Mesodermal cell (in vitro differentiated cells): ENCODE results near the gene MRPL36.
"Not testable (repeated sequence)": the region's sequence is repeated elsewhere in the genome, so short reads cannot be mapped to it uniquely, and the experiment has no call there.

Experiments used
- H3K27ac ChIP-seq: 2 replicates; pipeline ENCODE4 v1.7.0; 2013; ENCODE audit warnings: mild to moderate bottlenecking, low read depth, low read length, moderate library complexity; ENCODE audit not compliant: severe bottlenecking
- H3K36me3 ChIP-seq: 2 replicates; pipeline ENCODE4 v1.7.1; 2013; ENCODE audit warnings: mild to moderate bottlenecking, low read length, moderate library complexity; ENCODE audit not compliant: control insufficient read depth, insufficient read depth
- H3K4me1 ChIP-seq: one replicate; pipeline ENCODE4 v1.7.1; 2013; ENCODE audit warnings: mild to moderate bottlenecking, low read length; ENCODE audit not compliant: insufficient read depth, control insufficient read depth, poor library complexity, severe bottlenecking
- H3K4me3 ChIP-seq: 2 replicates; pipeline ENCODE4 v1.7.0; 2013; ENCODE audit warnings: low read length, control low read depth, mild to moderate bottlenecking; ENCODE audit not compliant: insufficient read depth, poor library complexity, severe bottlenecking; ENCODE audit errors: extremely low read depth
- H3K9me3 ChIP-seq: 2 replicates; pipeline ENCODE4 v1.7.1; 2013; ENCODE audit warnings: mild to moderate bottlenecking, low read length, moderate library complexity; ENCODE audit not compliant: control insufficient read depth
- WGBS, 2 experiments: methylation state at CpG; one replicate each; pipeline ENCODE4 v1.1.5; 2013; ENCODE audit warnings: missing lambda C conversion rate in 2 of 2; ENCODE audit not compliant: insufficient coverage in 2 of 2; 5-methylcytosine and 5-hydroxymethylcytosine counted together

The MRPL36 gene

GRCh38 chr5:1820926-1821325, 21.3 kb upstream of the MRPL36 start:
- no peak overlapping the region for H3K27ac ChIP-seq
- no peaks in the 10 kb centered on the region for H3K4me1 ChIP-seq
- H3K4me3 ChIP-seq, result no peak overlapping the region
- peaks cover 77% of the 10 kb centered on the region for H3K36me3 ChIP-seq
- WGBS, 2 experiments, result 100% methylated on average over 3 of the region's 4 CpGs
- H3K9me3 ChIP-seq, result no peaks in the 10 kb centered on the region

GRCh38 chr5:1820381-1820780, 20.7 kb upstream of the MRPL36 start:
- no peak overlapping the region for H3K27ac ChIP-seq
- no peak overlapping the region for H3K4me3 ChIP-seq
- H3K9me3 ChIP-seq, result no peaks in the 10 kb centered on the region
- peaks cover 81% of the 10 kb centered on the region for H3K36me3 ChIP-seq
- 85 to 99% methylated on average over 7 to 10 of the region's 12 CpGs for WGBS, 2 experiments
- H3K4me1 ChIP-seq, result no peaks in the 10 kb centered on the region

DNA sequence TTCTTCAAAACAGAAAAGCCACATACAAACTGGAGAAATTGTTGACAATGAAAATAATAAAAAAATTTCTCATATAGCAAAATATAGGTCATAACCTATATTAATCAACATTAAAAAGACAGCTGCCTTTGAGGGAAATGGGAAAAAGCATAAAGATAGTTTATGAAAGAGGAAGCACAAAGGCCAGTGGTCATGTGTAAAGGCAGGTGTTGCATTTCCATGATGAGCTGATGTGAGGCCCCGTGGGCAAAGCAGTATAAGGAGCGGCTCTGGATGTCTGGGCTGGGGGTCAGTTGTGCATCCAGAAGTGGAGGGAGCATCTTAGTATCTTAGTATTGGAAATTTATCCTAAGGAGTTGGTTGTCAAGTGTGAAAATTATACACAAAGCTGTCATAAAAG, 19.8 kb upstream of the MRPL36 start:
- Histone ChIP-seq H3K9me3 (no peaks in the 10 kb centered on the region), H3K36me3 (peaks cover 83% of the 10 kb centered on the region), H3K4me3 (no peak overlapping the region), H3K27ac (no peak overlapping the region), H3K4me1 (no peaks in the 10 kb centered on the region)
- 82% methylated on average over 2 of the region's 2 CpGs; no CpG with 5 or more reads in 1 of the 2 experiments for WGBS, 2 experiments

DNA sequence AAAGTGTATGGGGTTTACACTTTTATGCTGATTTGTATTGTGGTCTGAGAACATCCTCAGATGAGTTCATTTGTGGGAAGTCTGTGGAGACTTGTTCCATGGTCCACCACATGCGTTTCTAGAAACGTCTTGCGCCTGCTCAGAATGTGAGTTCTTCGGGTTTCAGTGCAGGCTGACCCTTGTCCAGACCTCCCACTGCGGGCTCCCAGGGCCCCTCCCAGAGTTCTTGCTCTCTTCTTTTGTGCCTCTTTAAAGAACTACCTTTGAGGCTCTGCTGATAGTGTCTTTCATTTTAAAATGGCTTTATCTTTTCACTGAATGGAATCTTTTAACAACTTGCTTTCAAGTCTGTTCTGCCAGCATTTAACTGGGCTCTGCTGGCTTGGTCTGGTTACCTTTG, 19.1 kb upstream of the MRPL36 start:
- H3K36me3 ChIP-seq, result peaks cover 85% of the 10 kb centered on the region
- no peaks in the 10 kb centered on the region for H3K4me1 ChIP-seq
- 72 to 81% methylated on average over 5 of the region's 5 CpGs for WGBS, 2 experiments
- H3K27ac ChIP-seq, result no peak overlapping the region
- H3K9me3 ChIP-seq, result no peaks in the 10 kb centered on the region
- H3K4me3 ChIP-seq, result no peak overlapping the region

DNA sequence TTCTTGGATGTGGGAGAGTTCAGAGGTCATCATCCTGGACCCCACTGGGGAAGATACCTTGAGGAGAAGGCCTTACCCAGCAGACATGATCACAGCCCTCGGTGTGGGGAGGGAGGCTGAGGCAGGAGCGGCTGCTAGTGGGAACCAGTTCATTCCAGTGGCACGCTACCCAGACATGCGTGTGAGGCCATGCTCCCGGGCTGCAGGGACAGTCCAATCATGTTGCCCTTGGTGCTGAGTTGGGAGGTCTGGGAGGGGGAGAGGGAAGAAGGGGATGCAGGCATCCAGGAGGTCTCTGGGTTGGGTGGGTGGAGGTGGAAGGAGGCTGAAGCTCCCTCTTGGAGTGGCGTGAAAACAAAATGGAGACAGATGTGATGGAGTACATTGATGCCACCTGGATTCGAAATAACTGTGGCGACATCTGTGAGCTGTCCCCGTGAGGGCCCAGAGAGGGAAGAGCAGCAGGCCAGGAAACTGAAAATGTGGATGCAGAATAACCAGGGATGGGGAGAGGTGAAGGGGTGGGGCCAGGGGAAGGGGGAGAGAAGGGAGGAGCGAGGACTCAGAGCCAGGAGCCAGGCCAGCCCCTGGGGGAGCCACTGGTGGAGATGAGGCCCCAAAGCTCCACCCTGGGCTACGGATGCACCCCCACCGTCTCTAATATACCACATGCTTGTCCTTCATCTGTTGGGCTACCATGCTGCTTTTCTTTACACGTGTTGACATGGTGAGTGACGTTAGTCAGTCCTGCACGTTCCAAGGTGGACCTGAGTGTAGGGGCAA, 17.8 kb upstream of the MRPL36 start:
- 87 to 88% methylated on average over 12 to 15 of the region's 15 CpGs for whole genome bisulfite sequencing, 2 experiments
- Histone ChIP-seq H3K9me3 (no peaks in the 10 kb centered on the region), H3K4me1 (peaks cover 7% of the 10 kb centered on the region), H3K4me3 (no peak overlapping the region), H3K36me3 (peaks cover 88% of the 10 kb centered on the region), H3K27ac (no peak overlapping the region)

DNA sequence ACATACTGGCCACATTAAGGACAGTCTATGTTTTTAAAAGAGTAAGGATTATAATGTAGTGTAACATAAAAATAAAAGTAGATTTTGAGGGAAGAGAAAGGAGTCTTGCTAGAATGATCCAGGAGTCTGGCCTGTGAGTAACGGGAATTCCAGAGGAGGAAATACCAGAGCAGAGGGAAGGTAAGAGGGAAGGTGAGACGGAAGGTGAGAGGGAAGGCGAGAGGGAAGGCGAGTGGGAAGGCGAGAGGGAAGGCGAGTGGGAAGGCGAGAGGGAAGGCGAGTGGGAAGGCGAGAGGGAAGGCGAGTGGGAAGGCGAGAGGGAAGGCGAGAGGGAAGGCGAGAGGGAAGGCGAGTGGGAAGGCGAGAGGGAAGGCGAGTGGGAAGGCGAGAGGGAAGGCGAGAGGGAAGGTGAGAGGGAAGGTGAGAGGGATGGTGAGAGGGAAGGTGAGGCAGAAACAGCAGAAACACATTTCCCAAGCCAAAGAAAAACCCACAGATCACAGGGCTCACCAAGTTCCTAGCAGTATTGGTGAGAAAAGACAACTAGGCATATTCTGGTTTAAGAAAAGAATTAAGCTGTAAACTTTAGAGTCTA, 17.0 kb upstream of the MRPL36 start:
- H3K36me3 ChIP-seq, result peaks cover 88% of the 10 kb centered on the region
- WGBS, 2 experiments, result 79 to 91% methylated on average over 7 to 12 of the region's 18 CpGs
- not testable (repeated sequence) for H3K4me3 ChIP-seq, H3K4me1 ChIP-seq, H3K27ac ChIP-seq, H3K9me3 ChIP-seq

GRCh38 chr5:1815881-1816292, 16.2 kb upstream of the MRPL36 start:
- no peak overlapping the region for H3K27ac ChIP-seq
- peaks cover 88% of the 10 kb centered on the region for H3K36me3 ChIP-seq
- no peaks in the 10 kb centered on the region for H3K9me3 ChIP-seq
- 84 to 85% methylated on average over 14 to 17 of the region's 17 CpGs for WGBS, 2 experiments
- H3K4me1 ChIP-seq, result peaks cover 7% of the 10 kb centered on the region
- no peak overlapping the region for H3K4me3 ChIP-seq

GRCh38 chr5:1815071-1815786, 15.6 kb upstream of the MRPL36 start:
- no peak overlapping the region for H3K27ac ChIP-seq
- H3K4me3 ChIP-seq, result no peak overlapping the region
- H3K4me1 ChIP-seq, result peaks cover 7% of the 10 kb centered on the region
- 84 to 87% methylated on average over 10 to 13 of the region's 18 CpGs for WGBS, 2 experiments
- H3K36me3 ChIP-seq, result peaks cover 88% of the 10 kb centered on the region
- no peaks in the 10 kb centered on the region for H3K9me3 ChIP-seq

DNA sequence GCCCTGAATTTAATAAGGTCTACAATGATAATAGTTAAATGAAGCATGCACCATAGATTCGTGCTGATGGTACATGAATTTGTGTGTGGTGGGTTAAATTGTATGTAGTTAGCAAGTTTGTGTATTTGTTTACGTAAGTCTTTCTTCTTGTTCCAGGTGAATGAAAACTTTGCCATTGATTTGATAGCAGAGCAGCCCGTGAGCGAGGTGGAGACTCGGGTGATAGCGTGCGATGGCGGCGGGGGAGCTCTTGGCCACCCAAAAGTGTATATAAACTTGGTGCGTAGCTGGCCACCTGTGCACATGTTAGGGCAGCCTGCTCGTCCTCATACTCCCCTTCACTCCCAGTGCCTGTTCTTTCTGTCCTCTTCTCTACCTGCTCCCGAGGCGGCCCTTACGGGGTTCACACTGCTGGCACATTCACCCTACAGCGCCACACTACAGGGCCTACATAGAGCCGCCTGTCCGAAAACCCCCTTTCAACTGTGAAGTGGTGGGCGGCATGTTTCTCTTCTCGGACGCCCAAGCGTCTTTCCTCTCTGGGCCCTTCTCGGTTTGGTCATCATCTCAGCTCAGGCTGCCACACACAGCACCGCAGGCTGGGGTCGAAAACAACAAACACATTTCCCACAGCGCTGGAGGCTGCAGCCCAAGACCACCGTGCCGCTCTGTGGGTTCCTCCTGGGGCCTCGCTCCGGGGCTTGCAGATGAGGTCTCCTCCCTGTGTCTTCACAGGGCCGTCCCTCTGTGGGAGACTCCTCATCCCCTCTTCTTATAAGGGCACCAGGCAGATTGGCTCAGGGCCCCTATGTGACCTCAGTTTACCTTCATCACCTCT, 14.8 kb upstream of the MRPL36 start:
- no peak overlapping the region for H3K27ac ChIP-seq
- H3K4me3 ChIP-seq, result no peak overlapping the region
- no peaks in the 10 kb centered on the region for H3K9me3 ChIP-seq
- peaks cover 88% of the 10 kb centered on the region for H3K36me3 ChIP-seq
- 94% methylated on average over 29 to 30 of the region's 30 CpGs for WGBS, 2 experiments
- H3K4me1 ChIP-seq, result peaks cover 7% of the 10 kb centered on the region

DNA sequence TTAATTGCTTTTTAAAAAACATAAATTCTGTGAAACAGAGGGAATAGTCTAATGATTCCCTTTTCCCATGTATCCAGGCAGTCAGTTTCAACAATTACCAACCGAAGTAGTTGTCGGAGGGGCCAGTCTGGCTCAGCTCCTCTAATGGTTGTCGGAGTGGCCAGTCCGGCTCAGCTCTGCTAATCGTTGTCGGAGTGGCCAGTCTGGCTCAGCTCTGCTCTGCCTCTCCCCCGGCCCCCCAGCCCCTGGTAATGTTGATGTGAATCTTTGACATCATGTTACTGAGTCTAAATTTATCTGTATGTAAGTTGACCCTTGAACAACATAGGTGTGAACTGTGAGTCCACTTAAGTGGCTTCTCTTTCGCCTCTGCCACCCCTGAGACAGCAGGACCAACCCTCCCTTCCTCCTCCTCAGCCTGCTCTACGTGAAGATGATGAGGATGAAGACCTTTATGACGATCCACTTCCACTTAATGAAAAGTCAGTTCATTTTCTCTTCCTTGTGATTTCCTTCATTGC, 11.0 kb upstream of the MRPL36 start:
- WGBS, 2 experiments, result 93 to 94% methylated on average over 7 to 9 of the region's 10 CpGs
- H3K36me3 ChIP-seq, result peaks cover 87% of the 10 kb centered on the region
- H3K27ac ChIP-seq, result no peak overlapping the region
- H3K4me1 ChIP-seq, result peaks cover 7% of the 10 kb centered on the region
- no peaks in the 10 kb centered on the region for H3K9me3 ChIP-seq
- no peak overlapping the region for H3K4me3 ChIP-seq
